ENCODE results near the gene MIPOL1. TPM values are rescaled to one million over a fixed set of nuclear protein-coding genes. Genes with fewer than 3 reads are reported as not detected.
A peak's percentile ranks its signal among the peaks of the same experiment; 100 is the strongest.

The MIPOL1 gene
- total and polyA plus RNA-seq, 2 of the 13 experiments (the other 11 are each of a cell fraction or from before 2014, with no cell fraction given) = 8.6 to 34.2 TPM

DNA sequence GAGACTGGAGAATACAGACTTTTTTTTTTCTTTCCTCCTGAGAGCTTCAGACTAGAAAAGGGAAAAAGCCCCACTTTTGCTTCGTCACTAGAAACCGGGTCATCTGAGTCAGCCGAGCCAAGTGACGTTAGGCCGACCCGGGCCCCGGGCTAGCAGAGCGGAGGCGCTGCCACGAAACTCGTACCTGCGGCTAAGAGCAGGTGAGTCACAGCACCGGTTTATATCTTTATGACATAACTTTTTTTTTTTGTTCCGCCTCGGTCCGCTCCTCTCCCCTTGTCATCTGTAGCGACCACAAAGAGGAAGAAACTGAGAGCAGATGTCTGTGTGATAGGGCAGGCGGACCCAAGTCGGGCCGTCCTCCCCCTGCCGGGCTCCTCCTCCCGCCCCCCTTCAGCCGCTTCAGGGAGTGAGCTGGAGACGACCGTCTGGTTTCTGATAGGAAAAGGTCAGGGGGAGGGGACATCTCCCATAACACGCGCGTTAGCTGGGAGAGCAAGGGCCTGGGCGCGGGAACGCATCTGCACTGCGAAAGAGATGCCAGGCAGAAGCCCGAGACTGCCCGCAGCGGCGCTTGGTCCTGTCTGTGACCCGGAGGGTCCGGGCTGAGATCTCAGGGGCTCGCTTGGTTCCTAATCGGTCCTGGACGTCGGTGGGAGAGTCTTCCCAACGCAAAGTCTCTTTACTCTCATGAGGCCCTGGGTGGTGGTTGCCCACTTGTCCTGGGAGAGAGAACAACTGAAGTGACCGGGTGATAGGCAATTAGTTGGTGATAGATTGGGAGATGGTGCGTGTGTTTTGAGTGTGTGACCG lies 398.3 kb downstream of the MIPOL1 start (continued):
- TF ChIP-seq DPF2 (CRISPR knock-in tag; IDR thresholded peaks at IDR 0.05; ENCODE audit: borderline replicate concordance, low read depth) (peak; percentile 79), ZNF12 (CRISPR knock-in tag; IDR thresholded peaks at IDR 0.05) (peak; percentile 84), CENPT (CRISPR knock-in tag; IDR thresholded peaks at IDR 0.05; ENCODE audit: low read depth) (no peak), RORA (CRISPR knock-in tag; IDR thresholded peaks at IDR 0.05) (0 out of 2 replicates have a peak, but pooled peaks have one; percentile 21), KMT2A (CRISPR knock-in tag; IDR thresholded peaks at IDR 0.05) (peak; percentile 96), ZNF570 (CRISPR knock-in tag; IDR thresholded peaks at IDR 0.05; ENCODE audit: borderline replicate concordance) (peak; percentile 73), ZFP1 (CRISPR knock-in tag; IDR thresholded peaks at IDR 0.05) (peak; percentile 48; the same call in 1 of the 2 replicates), ZNF782 (CRISPR knock-in tag; IDR thresholded peaks at IDR 0.05; ENCODE audit: borderline replicate concordance) (peak; percentile 88), JUN (CRISPR knock-in tag; IDR thresholded peaks at IDR 0.05) (peak; percentile 82; the same call in 1 of the 2 replicates), ZNF773 (CRISPR knock-in tag; IDR thresholded peaks at IDR 0.05; ENCODE audit: borderline replicate concordance) (peak; percentile 87; the same call in 1 of the 2 replicates), RCOR2 (CRISPR knock-in tag; IDR thresholded peaks at IDR 0.05) (peak; percentile 47; the same call in 1 of the 2 replicates), DNMT3B (CRISPR knock-in tag; conservative IDR thresholded peaks at IDR 0.05) (peak; percentile 30; the same call in 1 of the 2 replicates), ZNF75D (CRISPR knock-in tag; IDR thresholded peaks at IDR 0.05; ENCODE audit: borderline replicate concordance) (peak; percentile 84; the same call in 1 of the 2 replicates), RBM22 (optimal IDR thresholded peaks at IDR 0.05; ENCODE audit: low read length) (peak; percentile 83), SCMH1 (CRISPR knock-in tag; IDR thresholded peaks at IDR 0.05; ENCODE audit: borderline replicate concordance) (no peak), ZNF232 (CRISPR knock-in tag; IDR thresholded peaks at IDR 0.05; ENCODE audit: borderline replicate concordance) (peak; percentile 97), MED13 (CRISPR knock-in tag; IDR thresholded peaks at IDR 0.05) (peak; percentile 80), ELF3 (CRISPR knock-in tag; IDR thresholded peaks at IDR 0.05) (peak; percentile 89), GTF3A (CRISPR knock-in tag; conservative IDR thresholded peaks at IDR 0.05) (peak; percentile 60; the same call in 1 of the 2 replicates), ZNF775 (CRISPR knock-in tag; IDR thresholded peaks at IDR 0.05; ENCODE audit: borderline replicate concordance) (peak; percentile 80; the same call in 1 of the 2 replicates), ZSCAN31 (CRISPR knock-in tag; IDR thresholded peaks at IDR 0.05; ENCODE audit: low read depth) (peak; percentile 96), ZNF317 (CRISPR knock-in tag; IDR thresholded peaks at IDR 0.05) (peak; percentile 80; the same call in 1 of the 2 replicates)
- TF ChIP-seq, protein P1, sequence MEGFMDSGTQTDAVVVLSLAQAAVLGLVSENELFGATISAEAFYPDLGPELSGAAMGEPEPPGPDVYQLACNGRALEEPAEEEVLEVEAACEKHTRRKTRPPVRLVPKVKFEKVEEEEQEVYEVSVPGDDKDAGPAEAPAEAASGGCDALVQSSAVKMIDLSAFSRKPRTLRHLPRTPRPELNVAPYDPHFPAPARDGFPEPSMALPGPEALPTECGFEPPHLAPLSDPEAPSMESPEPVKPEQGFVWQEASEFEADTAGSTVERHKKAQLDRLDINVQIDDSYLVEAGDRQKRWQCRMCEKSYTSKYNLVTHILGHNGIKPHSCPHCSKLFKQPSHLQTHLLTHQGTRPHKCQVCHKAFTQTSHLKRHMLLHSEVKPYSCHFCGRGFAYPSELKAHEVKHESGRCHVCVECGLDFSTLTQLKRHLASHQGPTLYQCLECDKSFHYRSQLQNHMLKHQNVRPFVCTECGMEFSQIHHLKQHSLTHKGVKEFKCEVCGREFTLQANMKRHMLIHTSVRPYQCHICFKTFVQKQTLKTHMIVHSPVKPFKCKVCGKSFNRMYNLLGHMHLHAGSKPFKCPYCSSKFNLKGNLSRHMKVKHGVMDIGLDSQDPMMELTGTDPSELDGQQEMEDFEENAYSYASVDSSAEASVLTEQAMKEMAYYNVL (CRISPR knock-in tag; IDR thresholded peaks at IDR 0.05; ENCODE audit: borderline replicate concordance) = no peak; the same call in 1 of the 2 replicates
- TF ChIP-seq, protein P2, sequence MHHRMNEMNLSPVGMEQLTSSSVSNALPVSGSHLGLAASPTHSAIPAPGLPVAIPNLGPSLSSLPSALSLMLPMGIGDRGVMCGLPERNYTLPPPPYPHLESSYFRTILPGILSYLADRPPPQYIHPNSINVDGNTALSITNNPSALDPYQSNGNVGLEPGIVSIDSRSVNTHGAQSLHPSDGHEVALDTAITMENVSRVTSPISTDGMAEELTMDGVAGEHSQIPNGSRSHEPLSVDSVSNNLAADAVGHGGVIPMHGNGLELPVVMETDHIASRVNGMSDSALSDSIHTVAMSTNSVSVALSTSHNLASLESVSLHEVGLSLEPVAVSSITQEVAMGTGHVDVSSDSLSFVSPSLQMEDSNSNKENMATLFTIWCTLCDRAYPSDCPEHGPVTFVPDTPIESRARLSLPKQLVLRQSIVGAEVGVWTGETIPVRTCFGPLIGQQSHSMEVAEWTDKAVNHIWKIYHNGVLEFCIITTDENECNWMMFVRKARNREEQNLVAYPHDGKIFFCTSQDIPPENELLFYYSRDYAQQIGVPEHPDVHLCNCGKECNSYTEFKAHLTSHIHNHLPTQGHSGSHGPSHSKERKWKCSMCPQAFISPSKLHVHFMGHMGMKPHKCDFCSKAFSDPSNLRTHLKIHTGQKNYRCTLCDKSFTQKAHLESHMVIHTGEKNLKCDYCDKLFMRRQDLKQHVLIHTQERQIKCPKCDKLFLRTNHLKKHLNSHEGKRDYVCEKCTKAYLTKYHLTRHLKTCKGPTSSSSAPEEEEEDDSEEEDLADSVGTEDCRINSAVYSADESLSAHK (CRISPR knock-in tag; IDR thresholded peaks at IDR 0.05; ENCODE audit: borderline replicate concordance) = 0 out of 2 replicates have a peak, but pooled peaks have one; percentile 52
- TF ChIP-seq, protein P3, sequence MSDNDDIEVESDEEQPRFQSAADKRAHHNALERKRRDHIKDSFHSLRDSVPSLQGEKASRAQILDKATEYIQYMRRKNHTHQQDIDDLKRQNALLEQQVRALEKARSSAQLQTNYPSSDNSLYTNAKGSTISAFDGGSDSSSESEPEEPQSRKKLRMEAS (IDR thresholded peaks at IDR 0.05) = no peak
- TF ChIP-seq, protein P4, sequence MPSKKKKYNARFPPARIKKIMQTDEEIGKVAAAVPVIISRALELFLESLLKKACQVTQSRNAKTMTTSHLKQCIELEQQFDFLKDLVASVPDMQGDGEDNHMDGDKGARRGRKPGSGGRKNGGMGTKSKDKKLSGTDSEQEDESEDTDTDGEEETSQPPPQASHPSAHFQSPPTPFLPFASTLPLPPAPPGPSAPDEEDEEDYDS (CRISPR knock-in tag; IDR thresholded peaks at IDR 0.05) = peak; percentile 93
